Omental fat pad (tissue), 4 donors: ENCODE results near the gene IQGAP3. TPM values are rescaled to one million over a fixed set of nuclear protein-coding genes. Genes with fewer than 3 reads are reported as not detected.

Experiments
- ATAC-seq: fragments of 150-250 bp; one replicate; pipeline ENCODE4 v1.9.1; 2016; ENCODE audit warnings: mild to moderate bottlenecking, moderate library complexity; ENCODE audit not compliant: low FRiP score
- DNase-seq: peaks from one replicate; pipeline ENCODE4 v3.0.0-alpha.2; 2019; ENCODE audit warnings: low spot score
- CTCF ChIP-seq, 3 donors: fragments of 450-650 bp; IDR thresholded peaks; one replicate each; pipeline ENCODE4 v1.5.1; 2016 to 2017; ENCODE audit warnings: antibody characterized with exemption in 3 of 3, mild to moderate bottlenecking in 3 of 3, moderate library complexity in 2 of 3
- total RNA-seq, 4 donors: library from RNA; depleted of rRNA; stranded (reverse); fragments of >200 nt; gene quantifications; one replicate each; pipeline ENCODE4 v1.1.0, GENCODE V29; 2016

The IQGAP3 gene
- total RNA-seq, 4 donors from 2014 or later: 0.16 to 4.2 (median 0.23) TPM

GRCh38 chr1:156525856-156526489 lies 46.4 kb downstream of the IQGAP3 start:
- no peak for ATAC-seq
- DNase-seq: no peak
- TF ChIP-seq CTCF (IDR thresholded peaks at IDR 0.05): no peak

- TF ChIP-seq CTCF (IDR thresholded peaks at IDR 0.05): no peak
- ATAC-seq (no peak), DNase-seq (no peak)
Measured at GRCh38 chr1:156525071-156525501, 47.3 kb downstream of the IQGAP3 start.

GRCh38 chr1:156524481-156524869 lies 47.9 kb downstream of the IQGAP3 start:
- DNase-seq: no peak
- no peak for TF ChIP-seq CTCF (IDR thresholded peaks at IDR 0.05)
- ATAC-seq: no peak

- ATAC-seq (no peak), DNase-seq (no peak)
- TF ChIP-seq CTCF (IDR thresholded peaks at IDR 0.05): no peak
Measured at GRCh38 chr1:156523801-156524480, 48.4 kb downstream of the IQGAP3 start.

- ATAC-seq (no peak), DNase-seq (no peak)
- no peak for TF ChIP-seq CTCF (IDR thresholded peaks at IDR 0.05)
Measured at GRCh38 chr1:156522443-156522970, 49.9 kb downstream of the IQGAP3 start.

GRCh38 chr1:156517748-156518147 lies 54.6 kb downstream of the IQGAP3 start:
- no peak for TF ChIP-seq CTCF (IDR thresholded peaks at IDR 0.05)
- ATAC-seq: no peak
- DNase-seq: no peak

GRCh38 chr1:156516821-156517220 lies 55.5 kb downstream of the IQGAP3 start:
- ATAC-seq (no peak), DNase-seq (no peak)

More at GRCh38 chr1:156516821-156517220, 55.5 kb downstream of the IQGAP3 start:
- TF ChIP-seq CTCF (IDR thresholded peaks at IDR 0.05): no peak
